CD4-positive, alpha-beta T cell (primary cell): ENCODE data around the gene MRPS14. TPM values are rescaled to one million over a fixed set of nuclear protein-coding genes. Genes with fewer than 3 reads are reported as not detected.

ENCODE experiments used
- ATAC-seq: fragments of 200-7000 bp; cut with Tn5 transposase; one replicate; pipeline ENCODE4 v1.10.0; 2022; ENCODE audit warnings: mild to moderate bottlenecking; ENCODE audit not compliant: poor library complexity
- CTCF ChIA-PET: fragments of 350-600 bp; sonication (Branson Sonifier 250); formaldehyde crosslinking; loops from one replicate; lab custom pipeline; 2021; ENCODE audit warnings: antibody characterized with exemption, inconsistent platforms; lab: Charles Lee
- POLR2A ChIA-PET: fragments of 350-600 bp; sonication (Branson Sonifier 250); formaldehyde crosslinking; loops from one replicate; lab custom pipeline; 2021; ENCODE audit warnings: antibody characterized with exemption, inconsistent platforms; lab: Charles Lee
- DNase-seq, 14 experiments: peaks; one replicate each; pipeline ENCODE4 v3.0.0-alpha.2; 2013 to 2020; ENCODE audit warnings: mixed read lengths in 2 of 14
- H3K27ac ChIP-seq, 2 donors: one replicate each; pipeline versions ENCODE4 v1.5.1 to v1.7.0; 2013; ENCODE audit warnings: low read length in 2 of 2, low read depth in 1 of 2, mild to moderate bottlenecking in 1 of 2
- H3K27me3 ChIP-seq, 2 experiments: 1 replicate in 1 of 2; 2 replicates in 1 of 2; pipeline versions ENCODE4 v1.6.1 to v1.7.0; 2013; ENCODE audit warnings: low read length in 2 of 2, control low read depth in 1 of 2, mild to moderate bottlenecking in 1 of 2, moderate library complexity in 1 of 2; ENCODE audit not compliant: insufficient read depth in 2 of 2, control insufficient read depth in 1 of 2
- H3K36me3 ChIP-seq: one replicate; pipeline ENCODE4 v1.6.1; 2013; ENCODE audit warnings: low read length, control low read depth; ENCODE audit not compliant: insufficient read depth
- H3K4me1 ChIP-seq: one replicate; pipeline ENCODE4 v1.6.1; 2013; ENCODE audit warnings: low read length, control low read depth; ENCODE audit not compliant: insufficient read depth
- H3K4me3 ChIP-seq: one replicate; pipeline ENCODE4 v1.5.1; 2013; ENCODE audit warnings: mild to moderate bottlenecking, low read length, moderate library complexity
- H3K9me3 ChIP-seq, 2 experiments: 1 replicate in 1 of 2; 2 replicates in 1 of 2; pipeline versions ENCODE4 v1.6.1 to v1.7.0; 2013; ENCODE audit warnings: low read length in 2 of 2, mild to moderate bottlenecking in 2 of 2, control low read depth in 1 of 2, moderate library complexity in 1 of 2; ENCODE audit not compliant: control insufficient read depth in 1 of 2, insufficient read depth in 1 of 2
- H3K27ac Mint-ChIP-seq: one replicate; pipeline ENCODE4 v1.8.0; 2020; ENCODE audit warnings: mixed read lengths
- H3K27me3 Mint-ChIP-seq: one replicate; pipeline ENCODE4 v1.8.0; 2021; ENCODE audit warnings: mixed read lengths
- H3K36me3 Mint-ChIP-seq: one replicate; pipeline ENCODE4 v1.8.0; 2021; ENCODE audit warnings: low read depth, mixed read lengths
- H3K4me1 Mint-ChIP-seq: one replicate; pipeline ENCODE4 v1.8.0; 2021; ENCODE audit warnings: low read depth, mixed read lengths
- H3K4me3 Mint-ChIP-seq: one replicate; pipeline ENCODE4 v1.8.0; 2020; ENCODE audit warnings: mild to moderate bottlenecking, mixed read lengths
- H3K9me3 Mint-ChIP-seq: one replicate; pipeline ENCODE4 v1.8.0; 2020; ENCODE audit warnings: mixed read lengths
- CTCF ChIP-seq: fragments of 200-600 bp; IDR thresholded peaks from one replicate; pipeline ENCODE4 v1.8.0; 2022; ENCODE audit warnings: antibody characterized with exemption, mild to moderate bottlenecking
- intact Hi-C, 2 experiments: fragments of 100-400 bp; cut with DNase I in 1 of 2; cut with micrococcal nuclease in 1 of 2; formaldehyde crosslinking; loops; one replicate each; pipeline versions ENCODE4 v1.15.1 to v1.9.0; 2023 to 2025; cut with DNase I, micrococcal nuclease
- total RNA-seq, 174 experiments: library from RNA in 2 of 174; stranded (reverse) in 2 of 174; gene quantifications; one replicate each; pipeline ENCODE4 v1.2.3 and lab custom pipeline; 2021 to 2026

MRPS14 gene
- total RNA-seq, 2 experiments from 2014 or later, result 8.5 to 9.6 TPM

- no peak for TF ChIP-seq CTCF
- no peak overlapping the region for H3K27ac ChIP-seq
- intact Hi-C loops, result loop anchor here in 1 of 2 experiments (1.0 to 10.0 kb wide), 4 partner anchors 18 to 1521 kb away; partner anchors contain the start of genes KLHL20 and RABGAP1L
- no peak for ATAC-seq
- DNase-seq, result no peak
- peaks cover 46% of the 10 kb centered on the region for H3K36me3 Mint-ChIP-seq
- peaks cover 59% of the 10 kb centered on the region for H3K4me1 Mint-ChIP-seq
- peaks cover 36% of the 10 kb centered on the region for H3K36me3 ChIP-seq
- H3K9me3 ChIP-seq, result no peaks in the 10 kb centered on the region
- H3K27me3 ChIP-seq, result no peaks in the 10 kb centered on the region
- peak overlapping the region; percentile 76 for H3K4me3 Mint-ChIP-seq
- ChIA-PET CTCF (no interaction called here), POLR2A (interaction anchor here (1.1 to 3.7 kb wide), 3 partner anchors 12 to 37 kb away, joined by 4 to 26 read pairs (median 4); partner anchors contain the start of gene MRPS14)
- no peaks in the 10 kb centered on the region for H3K27me3 Mint-ChIP-seq
- no peak overlapping the region for H3K4me3 ChIP-seq
- peaks cover 23% of the 10 kb centered on the region for H3K4me1 ChIP-seq
- no peaks in the 10 kb centered on the region for H3K9me3 Mint-ChIP-seq
- H3K27ac Mint-ChIP-seq, result peak overlapping the region; percentile 73
Observed at GRCh38 chr1:175002910-175003517, 20.2 kb downstream of the MRPS14 start.

- no peak for ATAC-seq
- H3K9me3 Mint-ChIP-seq, result no peaks in the 10 kb centered on the region
- no peak overlapping the region for H3K4me3 Mint-ChIP-seq
Observed at GRCh38 chr1:175000697-175001187, 22.5 kb downstream of the MRPS14 start.

More at GRCh38 chr1:175000697-175001187, 22.5 kb downstream of the MRPS14 start:
- Mint-ChIP-seq H3K36me3 (peaks cover 27% of the 10 kb centered on the region), H3K4me1 (peaks cover 57% of the 10 kb centered on the region), H3K27me3 (no peaks in the 10 kb centered on the region), H3K27ac (no peak overlapping the region)
- ChIA-PET CTCF (interaction anchor here (1.0 to 4.5 kb wide), 6 partner anchors 13 to 1286 kb away, joined by 3 to 30 read pairs (median 3); partner anchors contain the start of genes KLHL20 and MRPS14), POLR2A (interaction anchor here (0.6 to 4.9 kb wide), 20 partner anchors 10 to 1524 kb away, joined by 3 to 338 read pairs (median 10); partner anchors contain the start of genes COP1, GAS5, MRPS14 and RC3H1)
- Histone ChIP-seq H3K27ac (peak overlapping the region; percentile 72 to 81), H3K36me3 (peaks cover 13% of the 10 kb centered on the region), H3K27me3 (no peaks in the 10 kb centered on the region), H3K4me1 (peaks cover 23% of the 10 kb centered on the region), H3K9me3 (no peaks in the 10 kb centered on the region), H3K4me3 (peak overlapping the region; percentile 74)
- DNase-seq, result peak in 3 of 14 experiments; percentile 31 to 40 (median 38)
- TF ChIP-seq CTCF, result no peak
- intact Hi-C loops, result loop anchor here in 1 of 2 experiments (5.0 to 10.0 kb wide), 3 partner anchors 843 to 1518 kb away; partner anchors contain the start of genes KLHL20 and RABGAP1L
